ENCODE data around the gene APLF.

GRCh38 chr2:68426446-68426845 is 40.9 kb upstream of the APLF start:
- no peak for TF ChIP-seq CTCF (IDR thresholded peaks at IDR 0.05; ENCODE audit: control extremely low read depth in 1 of 3, insufficient read depth in 1 of 3, low read depth in 1 of 3, low read length in 3 of 3)
- TF ChIP-seq USF2 (IDR thresholded peaks at IDR 0.05; ENCODE audit: low read length), result no peak
- no peak for TF ChIP-seq BRCA1 (IDR thresholded peaks at IDR 0.05; ENCODE audit: low read depth, low read length)
